H1 (cell line): Measurements from ENCODE around the gene GLE1. TPM values are rescaled to one million over a fixed set of nuclear protein-coding genes. Genes with fewer than 3 reads are reported as not detected.

Source experiments
- CTCF ChIA-PET: fragments of 300-600 bp; sonication (Branson Sonifier 250); formaldehyde crosslinking; loops from one replicate; lab custom pipeline; 2021; ENCODE audit not compliant: partially characterized antibody; lab: Charles Lee
- POLR2A ChIA-PET: fragments of 300-600 bp; sonication (Branson Sonifier 250); formaldehyde crosslinking; loops from one replicate; lab custom pipeline; 2021; ENCODE audit warnings: inconsistent platforms; ENCODE audit not compliant: partially characterized antibody; lab: Charles Lee
- DNase-seq, 2 experiments: peaks; one replicate each; pipeline versions ENCODE4 v3.0.0 to v3.0.0-alpha.2; 2010 to 2022; ENCODE audit warnings: low spot score in 2 of 2, low read depth in 1 of 2, mixed read lengths in 1 of 2
- FAIRE-seq: peaks from 2 replicates; lab custom pipeline; 2011; peaks lifted over from hg19 to GRCh38; lab: Jason Lieb, UNC
- H2AFZ ChIP-seq: 2 replicates; pipeline ENCODE4 v1.8.1; 2012; ENCODE audit warnings: low read length, inconsistent platforms
- H2AK5ac ChIP-seq: 2 replicates; pipeline ENCODE4 v1.6.1; 2013; ENCODE audit warnings: low read depth, low read length
- H2BK120ac ChIP-seq: replicated peaks from 2 replicates; pipeline ENCODE3; 2013; ENCODE audit warnings: low read depth, low read length, inconsistent platforms
- H2BK12ac ChIP-seq: 2 replicates; pipeline ENCODE4 v1.6.1; 2013; ENCODE audit warnings: low read depth, low read length
- H2BK15ac ChIP-seq: 2 replicates; pipeline ENCODE4 v1.6.1; 2013; ENCODE audit warnings: low read length
- H2BK20ac ChIP-seq: 2 replicates; pipeline ENCODE4 v1.6.1; 2013; ENCODE audit warnings: low read length
- H2BK5ac ChIP-seq: 2 replicates; pipeline ENCODE4 v1.6.1; 2013; ENCODE audit warnings: low read depth, low read length
- H3K14ac ChIP-seq: 2 replicates; pipeline ENCODE4 v1.6.1; 2013; ENCODE audit warnings: inconsistent platforms; ENCODE audit not compliant: insufficient read length
- H3K18ac ChIP-seq: 2 replicates; pipeline ENCODE4 v1.6.1; 2013; ENCODE audit warnings: low read length; ENCODE audit errors: extremely low read depth
- H3K23ac ChIP-seq: 2 replicates; pipeline ENCODE4 v1.6.1; 2013; ENCODE audit warnings: inconsistent platforms; ENCODE audit not compliant: insufficient read length
- H3K23me2 ChIP-seq: 2 replicates; pipeline ENCODE4 v1.6.1; 2013; ENCODE audit warnings: low read depth, low read length
- H3K27ac ChIP-seq: 2 replicates; pipeline ENCODE4 v1.6.1; 2011; ENCODE audit warnings: low read depth, low read length, inconsistent platforms
- H3K27me3 ChIP-seq, 4 experiments: replicated peaks in 1 of 4; 1 replicate in 1 of 4; 2 replicates in 3 of 4; pipeline versions ENCODE4 v1.6.1 to v1.8.1; 2011 to 2013; ENCODE audit warnings: low read length in 3 of 4, mild to moderate bottlenecking in 3 of 4, inconsistent platforms in 2 of 4, mixed read lengths in 2 of 4, moderate library complexity in 1 of 4; ENCODE audit not compliant: control insufficient read depth in 3 of 4, insufficient read depth in 3 of 4; ENCODE audit errors: extremely low read depth in 1 of 4
- H3K36me3 ChIP-seq, 4 experiments: 2 replicates each; pipeline versions ENCODE4 v1.6.1 to v1.8.1; 2011 to 2013; ENCODE audit warnings: mild to moderate bottlenecking in 4 of 4, low read length in 3 of 4, moderate library complexity in 2 of 4, control low read depth in 1 of 4, inconsistent platforms in 1 of 4; ENCODE audit not compliant: insufficient read depth in 4 of 4, control insufficient read depth in 2 of 4
- H3K4ac ChIP-seq: replicated peaks from 2 replicates; pipeline ENCODE3; 2013; ENCODE audit warnings: low read length, low read depth, mixed read lengths, inconsistent platforms; ENCODE audit not compliant: insufficient read length
- H3K4me1 ChIP-seq, 4 experiments: replicated peaks in 1 of 4; 1 replicate in 1 of 4; 2 replicates in 3 of 4; pipeline versions ENCODE4 v1.6.1 to v1.8.1; 2011 to 2013; ENCODE audit warnings: low read length in 3 of 4, inconsistent platforms in 2 of 4, mixed read lengths in 1 of 4; ENCODE audit not compliant: insufficient read depth in 4 of 4, control insufficient read depth in 3 of 4
- H3K4me2 ChIP-seq, 2 experiments: 2 replicates each; pipeline versions ENCODE4 v1.6.1 to v1.8.1; 2011 to 2013; ENCODE audit warnings: low read depth in 2 of 2, low read length in 2 of 2, control low read depth in 1 of 2, inconsistent platforms in 1 of 2, mild to moderate bottlenecking in 1 of 2; ENCODE audit not compliant: insufficient read depth in 1 of 2
- H3K4me3 ChIP-seq, 4 experiments: fragments of 200-600, 300-600 bp in 1 of 4; sonication (generic), shearing (Covaris generic), sonication (Bioruptor Twin) in 1 of 4; 2 replicates each; pipeline versions ENCODE4 v1.5.1 to v1.8.1; 2011 to 2016; ENCODE audit warnings: low read length in 4 of 4, low read depth in 3 of 4, control low read depth in 2 of 4, inconsistent platforms in 2 of 4, mild to moderate bottlenecking in 2 of 4, mixed read lengths in 1 of 4, moderate library complexity in 1 of 4; ENCODE audit not compliant: insufficient read depth in 2 of 4; ENCODE audit errors: extremely low read depth in 1 of 4
- H3K56ac ChIP-seq: replicated peaks from 2 replicates; pipeline ENCODE3; 2013; ENCODE audit warnings: low read depth, mild to moderate bottlenecking, mixed read lengths, low read length, inconsistent platforms; ENCODE audit not compliant: insufficient read length
- H3K79me1 ChIP-seq: 2 replicates; pipeline ENCODE4 v1.6.1; 2013; ENCODE audit warnings: low read depth, low read length, control low read depth
- H3K79me2 ChIP-seq, 2 experiments: 2 replicates each; pipeline versions ENCODE4 v1.6.1 to v1.8.1; 2012 to 2013; ENCODE audit warnings: low read length in 2 of 2, mild to moderate bottlenecking in 2 of 2, inconsistent platforms in 1 of 2; ENCODE audit not compliant: insufficient read depth in 2 of 2, control insufficient read depth in 1 of 2
- H3K9ac ChIP-seq, 4 experiments: replicated peaks in 1 of 4; 1 replicate in 1 of 4; 2 replicates in 3 of 4; pipeline versions ENCODE4 v1.6.1 to v1.8.1; 2011 to 2013; ENCODE audit warnings: low read depth in 3 of 4, low read length in 3 of 4, control low read depth in 2 of 4, mild to moderate bottlenecking in 2 of 4, moderate library complexity in 2 of 4, inconsistent platforms in 1 of 4; ENCODE audit errors: extremely low read depth in 1 of 4
- H3K9me3 ChIP-seq, 2 experiments: 2 replicates each; pipeline versions ENCODE4 v1.6.1 to v1.8.1; 2012 to 2013; ENCODE audit warnings: mild to moderate bottlenecking in 2 of 2, moderate library complexity in 2 of 2, control low read depth in 1 of 2, inconsistent platforms in 1 of 2, low read depth in 1 of 2, low read length in 1 of 2, mixed read lengths in 1 of 2; ENCODE audit not compliant: insufficient read depth in 2 of 2
- H4K20me1 ChIP-seq, 2 experiments: replicated peaks in 1 of 2; 2 replicates each; pipeline versions ENCODE3 to v1.8.1; 2011 to 2013; ENCODE audit warnings: inconsistent platforms in 2 of 2, low read length in 2 of 2, mild to moderate bottlenecking in 1 of 2; ENCODE audit not compliant: insufficient read depth in 2 of 2, control insufficient read depth in 1 of 2
- H4K5ac ChIP-seq: 2 replicates; pipeline ENCODE4 v1.6.1; 2013; ENCODE audit warnings: low read length, low read depth, mixed read lengths, inconsistent platforms; ENCODE audit not compliant: insufficient read length
- H4K8ac ChIP-seq: 2 replicates; pipeline ENCODE4 v1.8.0; 2013; ENCODE audit warnings: mild to moderate bottlenecking, moderate library complexity, low read length, inconsistent platforms; ENCODE audit not compliant: insufficient read depth; ENCODE audit errors: extremely low read depth
- H4K91ac ChIP-seq: replicated peaks from 2 replicates; pipeline ENCODE3; 2013; ENCODE audit warnings: low read length, mixed read lengths, inconsistent platforms; ENCODE audit not compliant: insufficient read length
- CBX5 ChIP-seq: fragments of 300-800, 300-1000 bp; sonication (generic); IDR thresholded peaks from 2 replicates; pipeline ENCODE4 v1.7.1; 2016; ENCODE audit warnings: antibody characterized with exemption, low read length, low read depth
- CREB1 ChIP-seq: IDR thresholded peaks from 2 replicates; pipeline ENCODE4 v1.6.1; 2012; ENCODE audit warnings: inconsistent platforms
- CTCF ChIP-seq, 3 experiments: IDR thresholded peaks; 1 replicate in 2 of 3; 2 replicates in 1 of 3; pipeline versions ENCODE4 v1.5.1 to v1.6.1; 2011; ENCODE audit warnings: low read length in 3 of 3, mild to moderate bottlenecking in 3 of 3, inconsistent platforms in 2 of 3, low read depth in 1 of 3, moderate library complexity in 1 of 3; ENCODE audit not compliant: insufficient read depth in 1 of 3; ENCODE audit errors: control extremely low read depth in 1 of 3
- GABPA ChIP-seq: IDR thresholded peaks from 2 replicates; pipeline ENCODE4 v1.6.1; 2011; ENCODE audit warnings: mild to moderate bottlenecking, low read length, moderate library complexity, borderline replicate concordance; ENCODE audit not compliant: insufficient read depth
- HDAC2 ChIP-seq, 2 experiments: fragments of 300-600 bp in 1 of 2; sonication (generic) in 1 of 2; IDR thresholded peaks; 2 replicates each; pipeline ENCODE4 v1.6.1; 2011 to 2012; ENCODE audit warnings: low read depth in 2 of 2, low read length in 2 of 2, mild to moderate bottlenecking in 2 of 2, moderate library complexity in 2 of 2, borderline replicate concordance in 1 of 2, inconsistent platforms in 1 of 2
- KDM5A ChIP-seq: fragments of 200-600 bp; IDR thresholded peaks from 2 replicates; pipeline ENCODE4 v1.7.1; 2012; ENCODE audit warnings: mild to moderate bottlenecking, low read length, inconsistent platforms, mixed read lengths
- RBBP5 ChIP-seq: IDR thresholded peaks from 2 replicates; pipeline ENCODE4 v1.7.1; 2012; ENCODE audit warnings: low read depth, mild to moderate bottlenecking, inconsistent platforms, low read length, moderate library complexity, borderline replicate concordance
- SAP30 ChIP-seq: fragments of 300-600 bp; sonication (generic); IDR thresholded peaks from 2 replicates; pipeline ENCODE4 v1.7.1; 2012; ENCODE audit warnings: low read length, moderate library complexity, mild to moderate bottlenecking, inconsistent platforms; ENCODE audit not compliant: insufficient read depth, insufficient replicate concordance
- SP1 ChIP-seq: IDR thresholded peaks from 2 replicates; pipeline ENCODE4 v1.6.1; 2011; ENCODE audit warnings: low read depth, low read length
- TBP ChIP-seq: IDR thresholded peaks from 2 replicates; pipeline ENCODE4 v1.6.1; 2011; ENCODE audit warnings: low read depth, low read length, improper control_type of control experiment
- USF2 ChIP-seq: IDR thresholded peaks from 2 replicates; pipeline ENCODE4 v1.6.1; 2011; ENCODE audit warnings: low read length, improper control_type of control experiment
- WGBS, 2 experiments: shearing (Covaris generic) in 1 of 2; methylation state at CpG; one replicate each; pipeline versions ENCODE4 v1.1.6 to v1.1.7; 2013 to 2015; ENCODE audit warnings: low lambda C conversion rate in 2 of 2, mixed read lengths in 2 of 2, inconsistent platforms in 1 of 2, low coverage in 1 of 2, missing lambda C conversion rate in 1 of 2; ENCODE audit not compliant: insufficient replicate concordance in 2 of 2, insufficient coverage in 1 of 2, insufficient read length in 1 of 2; ENCODE audit errors: extremely low coverage in 1 of 2, missing lambda C conversion rate in 1 of 2; 5-methylcytosine and 5-hydroxymethylcytosine counted together
- polyA plus RNA-seq, 7 experiments: library from polyadenylated mRNA; depleted of rRNA in 3 of 7; stranded (reverse) in 5 of 7; unstranded in 2 of 7; fragments of >200 nt in 5 of 7; fragments of 200-250 nt in 2 of 7; gene quantifications; 1 replicate in 5 of 7; 2 replicates in 1 of 7; 4 replicates in 1 of 7; pipeline versions ENCODE4 v1.2.1 to v1.2.3, GENCODE V29; 2011 to 2013; ENCODE audit warnings: missing spikeins in 2 of 7, mixed read lengths in 2 of 7
- total RNA-seq: library from RNA; stranded (reverse); fragmentation: NEBNext Ultra II Directional; extraction: Animal tissue kit (Norgen Biotek cat#: 25700); gene quantifications from 2 replicates; pipeline ENCODE4 v1.2.1, GENCODE V29; 2021

GLE1 gene
- total and polyA plus RNA-seq, 2 of the 8 experiments (the other 6 are each of a cell fraction or from before 2014, with no cell fraction given): 9.6 to 14.9 TPM

- CTCF ChIA-PET: no interaction called here
- no peak overlapping the region for H4K5ac ChIP-seq
- H3K23me2 ChIP-seq: no peaks in the 10 kb centered on the region
- no peaks in the 10 kb centered on the region for H3K4me1 ChIP-seq
- no peaks in the 10 kb centered on the region for H3K27me3 ChIP-seq
- no peaks in the 10 kb centered on the region; a peak in 1 of 8 replicates for H3K36me3 ChIP-seq
- DNase-seq (no peak), FAIRE-seq (no peak)
- no peak overlapping the region for H3K56ac ChIP-seq
- no peak overlapping the region for H2AK5ac ChIP-seq
- H2BK12ac ChIP-seq: no peak overlapping the region
- no peaks in the 10 kb centered on the region for H3K79me2 ChIP-seq
- no peak overlapping the region for H3K9ac ChIP-seq
- no peak overlapping the region for H2BK5ac ChIP-seq
- peaks cover 0 to 2% of the 10 kb centered on the region in 2 experiments for H4K20me1 ChIP-seq
- H2BK120ac ChIP-seq: no peak overlapping the region
- no peak overlapping the region for H4K8ac ChIP-seq
- no peaks in the 10 kb centered on the region for H3K9me3 ChIP-seq
- no peak overlapping the region for H2BK20ac ChIP-seq
- POLR2A ChIA-PET: no interaction called here
- no peak overlapping the region for H3K4me3 ChIP-seq
- no peak overlapping the region for H2BK15ac ChIP-seq
- no peak overlapping the region for H2AFZ ChIP-seq
- no peak overlapping the region for H3K4me2 ChIP-seq
- WGBS, 2 experiments: 94% methylated on average over 7 of the region's 7 CpGs; no CpG with 5 or more reads in 1 of the 2 experiments
- no peak overlapping the region for H3K23ac ChIP-seq
- no peak overlapping the region for H4K91ac ChIP-seq
- H3K79me1 ChIP-seq: no peaks in the 10 kb centered on the region
- H3K14ac ChIP-seq: no peak overlapping the region
- H3K4ac ChIP-seq: no peak overlapping the region
- H3K27ac ChIP-seq: no peak overlapping the region
- no peak overlapping the region for H3K18ac ChIP-seq
- no peak for TF ChIP-seq HDAC2 (IDR thresholded peaks at IDR 0.05; ENCODE audit: borderline replicate concordance in 1 of 2, low read depth in 2 of 2, low read length in 2 of 2)
- no peak for TF ChIP-seq SAP30
- TF ChIP-seq GABPA: no peak
- no peak for TF ChIP-seq KDM5A
- TF ChIP-seq RBBP5: no peak
- no peak for TF ChIP-seq USF2
- TF ChIP-seq SP1: no peak
- no peak for TF ChIP-seq CREB1
- no peak for TF ChIP-seq TBP
- no peak for TF ChIP-seq CTCF (IDR thresholded peaks at IDR 0.05; ENCODE audit: control extremely low read depth in 1 of 3, insufficient read depth in 1 of 3, low read depth in 1 of 3, low read length in 3 of 3)
- TF ChIP-seq CBX5: no peak
These were observed 28.7 kb upstream of the GLE1 start for GRCh38 chr9:128475867-128476266.
